C1 segment of cervical spinal cord (tissue), 14 donors: ENCODE measurements around the gene NAALADL2.
"Not testable (repeated sequence)": the region's sequence is repeated elsewhere in the genome, so short reads cannot be mapped to it uniquely, and the experiment has no call there.

Experiments used
- DNase-seq, 14 donors: peaks; one replicate each; lab custom pipeline; 2025; lab: John Stamatoyannopoulos, UW

NAALADL2 gene

DNA sequence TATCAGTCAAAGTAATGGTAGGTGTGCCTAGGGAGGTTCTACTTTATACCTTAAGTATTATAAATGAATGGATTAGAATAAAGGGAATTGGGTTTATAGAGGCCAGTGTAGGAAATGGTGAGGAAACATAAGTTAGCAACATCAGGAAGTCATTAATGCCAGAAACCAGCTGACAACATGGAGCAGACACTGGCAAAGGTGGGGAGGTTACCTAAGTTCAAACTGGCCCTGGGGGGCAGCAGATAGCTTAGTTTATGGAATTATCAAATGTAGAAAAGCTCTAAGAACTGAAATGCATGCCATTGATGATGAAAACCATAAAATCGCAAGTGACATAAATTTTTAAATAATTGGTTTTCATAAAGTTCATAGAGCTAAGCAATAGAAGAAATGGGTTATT, 498.6 kb downstream of the NAALADL2 start:
- no peak for DNase-seq

DNA sequence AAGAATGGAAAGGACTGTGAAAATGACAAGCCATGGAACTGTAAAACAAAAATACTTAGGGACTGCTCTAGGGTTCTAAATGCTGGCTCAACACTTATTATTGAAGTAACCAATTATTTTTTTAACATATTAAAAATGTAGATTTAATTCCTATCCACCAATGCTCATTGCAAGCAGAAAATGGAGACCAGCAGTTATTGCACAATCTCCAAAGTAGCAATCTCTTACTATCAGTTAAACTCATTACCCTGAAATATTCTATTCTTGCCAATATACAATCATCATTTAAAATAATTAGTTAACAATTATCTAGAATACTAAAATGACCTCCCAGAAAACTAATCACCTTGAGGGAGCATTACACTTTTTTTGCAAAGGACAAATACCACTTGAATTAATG, 499.8 kb downstream of the NAALADL2 start:
- DNase-seq, result no peak

DNA sequence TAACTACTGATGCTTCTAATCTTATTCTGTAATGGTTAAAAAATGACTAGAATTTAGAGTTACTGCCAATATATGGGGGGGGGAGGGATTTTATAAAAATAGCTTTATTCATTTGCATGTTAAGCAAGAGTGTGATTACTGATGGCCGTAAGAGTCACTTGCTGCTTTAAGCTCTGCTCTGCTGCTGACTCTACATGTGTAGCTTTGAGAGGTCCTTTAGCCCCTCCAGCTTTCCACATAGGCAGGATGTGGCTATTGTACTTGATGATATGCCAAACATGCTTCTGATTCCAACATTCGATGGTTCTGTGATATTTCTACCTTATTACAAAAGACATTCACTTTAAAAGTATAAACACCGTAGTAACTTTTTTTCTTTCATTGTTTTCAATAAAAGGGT, 511.3 kb downstream of the NAALADL2 start:
- not testable (repeated sequence) for DNase-seq

DNA sequence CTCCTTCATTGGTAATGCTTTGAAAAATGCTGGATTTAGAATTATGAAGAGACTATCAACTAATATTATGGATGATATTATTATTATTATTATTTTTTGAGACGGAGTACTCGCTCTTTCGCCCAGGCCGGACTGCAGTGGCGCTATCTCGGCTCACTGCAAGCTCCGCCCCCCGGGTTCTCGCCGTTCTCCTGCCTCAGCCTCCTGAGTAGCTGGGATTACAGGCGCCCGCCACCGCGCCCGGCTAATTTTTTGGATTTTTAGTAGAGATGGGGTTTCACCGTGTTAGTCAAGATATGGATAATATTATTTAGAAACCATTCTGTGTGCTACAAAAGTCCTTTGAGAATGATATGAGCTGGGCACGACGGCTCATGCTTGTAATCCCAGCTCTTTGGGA, 512.1 kb downstream of the NAALADL2 start:
- not testable (repeated sequence) for DNase-seq

DNA sequence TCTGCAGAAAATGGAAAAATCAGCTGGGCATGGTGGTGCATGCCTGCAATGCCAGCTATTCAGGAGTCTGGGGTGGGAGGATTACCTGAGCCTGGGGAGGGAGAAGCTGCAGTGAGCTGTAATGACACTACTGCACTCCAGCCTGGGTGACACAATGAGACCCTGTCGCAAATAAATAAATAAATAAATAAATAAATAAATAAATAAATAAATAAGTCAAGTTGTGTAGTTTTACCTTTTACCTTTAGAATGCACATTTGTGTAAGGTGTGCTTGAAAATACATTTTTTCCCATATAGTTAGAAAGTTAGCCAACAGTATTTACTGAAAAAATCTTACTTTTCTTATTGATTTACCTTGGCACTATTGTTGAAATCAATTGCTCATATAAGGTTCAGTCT, 515.6 kb downstream of the NAALADL2 start:
- no peak for DNase-seq

DNA sequence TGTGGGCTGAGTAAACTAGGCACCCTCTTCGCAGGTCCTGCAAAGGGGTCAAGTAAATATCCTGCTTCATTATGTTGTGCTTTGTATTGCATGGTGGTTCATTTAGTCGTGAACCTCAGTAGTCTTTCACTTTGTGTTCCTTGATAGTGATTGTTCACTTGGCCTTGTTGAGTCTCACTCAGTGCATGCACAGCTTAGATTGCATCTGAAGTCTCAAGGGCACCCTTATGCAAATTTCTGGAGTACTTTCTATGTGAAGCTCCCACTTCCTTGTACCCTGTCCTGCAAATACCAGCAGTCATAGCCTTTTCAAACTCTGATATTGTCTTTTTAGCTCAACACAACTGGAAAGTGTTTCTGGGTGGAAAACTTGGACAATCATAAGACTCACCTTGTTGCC, 519.2 kb downstream of the NAALADL2 start:
- DNase-seq, result no peak

DNA sequence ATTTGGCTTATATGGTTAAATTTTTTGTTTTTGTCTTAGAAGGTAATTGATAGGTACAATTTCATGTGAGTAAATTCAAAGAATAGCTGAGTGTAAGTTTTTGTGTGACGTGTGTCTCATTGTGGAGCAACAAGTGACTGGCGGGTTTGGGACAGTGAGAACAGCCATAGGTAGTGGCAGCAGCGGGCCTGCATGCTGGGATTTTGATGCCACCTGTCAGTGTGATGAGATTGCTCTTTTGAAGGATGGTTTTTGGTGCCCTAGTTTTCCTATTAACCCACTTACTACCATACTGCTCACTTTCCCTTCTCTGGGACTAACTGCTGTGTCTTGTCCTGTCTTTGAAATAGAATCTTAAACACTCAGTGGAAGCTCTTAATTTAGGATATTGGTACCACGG, 522.6 kb downstream of the NAALADL2 start:
- no peak for DNase-seq

DNA sequence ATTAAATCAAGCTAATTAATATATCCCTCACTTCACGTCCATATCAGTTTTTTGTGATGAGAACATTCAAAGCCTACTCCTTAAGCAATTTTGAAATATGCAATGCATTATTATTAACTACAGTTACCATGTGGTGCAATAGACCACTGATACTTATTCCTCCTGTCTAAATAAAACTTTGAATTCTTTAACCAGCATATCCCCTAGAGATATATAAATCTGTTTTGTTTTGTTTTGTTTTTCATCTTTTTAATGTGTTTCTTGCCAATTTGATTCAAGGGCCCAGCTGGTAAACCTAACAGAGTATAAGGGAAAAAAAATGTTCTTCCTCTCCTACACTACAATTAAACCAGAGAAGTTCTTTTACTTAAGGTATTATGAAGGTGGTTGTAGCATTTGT, 524.2 kb downstream of the NAALADL2 start:
- DNase-seq, result no peak

DNA sequence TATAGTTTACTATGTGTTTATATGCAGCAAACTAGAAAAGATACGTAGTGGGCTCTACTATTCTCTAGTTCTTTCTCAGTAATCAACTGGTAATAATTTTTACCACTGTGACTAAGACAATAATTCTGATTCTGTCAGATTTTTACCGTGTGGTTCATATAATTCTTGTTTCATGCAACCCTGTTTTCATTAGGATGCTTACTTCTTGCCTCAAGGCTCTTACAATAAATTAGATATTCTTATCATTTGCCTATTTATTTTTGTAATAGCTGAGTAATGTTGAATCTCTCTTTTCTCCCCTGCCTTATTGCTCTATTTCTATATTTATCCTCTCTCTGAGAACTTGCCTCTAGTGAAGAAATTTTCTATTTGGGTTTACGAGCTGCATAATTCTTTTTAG, 524.7 kb downstream of the NAALADL2 start:
- no peak for DNase-seq

DNA sequence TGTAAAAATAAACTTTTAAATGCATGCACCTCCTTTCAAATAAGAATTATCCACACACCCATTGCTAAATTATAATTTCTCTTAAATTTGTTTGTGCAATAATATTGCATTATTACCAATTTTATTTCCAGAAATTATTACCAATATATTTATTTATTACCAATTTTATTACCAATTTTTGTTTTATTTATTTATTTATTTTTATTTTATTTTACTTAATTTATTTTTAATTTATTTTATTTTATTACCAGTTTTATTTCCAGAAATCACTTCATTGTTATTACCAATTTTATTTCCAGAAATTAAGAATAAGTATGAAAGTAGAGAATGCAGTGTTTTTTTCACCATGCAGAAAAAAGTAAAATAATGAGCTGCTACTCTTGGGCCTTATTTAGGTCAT, 525.4 kb downstream of the NAALADL2 start:
- DNase-seq, result no peak

DNA sequence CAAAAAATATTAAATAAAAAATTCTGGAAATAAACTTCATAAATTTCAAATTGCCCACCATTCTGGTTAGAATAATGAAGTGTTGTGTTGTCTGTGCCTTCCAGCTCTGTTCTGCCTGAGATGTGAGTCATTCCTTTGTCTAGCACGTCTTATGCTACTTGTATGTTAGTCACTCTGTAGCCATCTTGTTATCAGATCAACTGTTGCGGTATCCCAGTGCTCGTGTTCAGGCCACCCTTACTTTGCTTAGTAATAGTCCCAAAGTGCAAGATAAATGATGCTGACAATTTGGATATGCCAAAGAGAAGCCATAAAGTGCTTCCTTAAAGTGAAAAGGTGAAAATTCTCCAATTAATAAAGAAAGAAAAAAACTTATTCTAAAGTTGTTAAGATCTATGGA, 527.5 kb downstream of the NAALADL2 start:
- no peak for DNase-seq

DNA sequence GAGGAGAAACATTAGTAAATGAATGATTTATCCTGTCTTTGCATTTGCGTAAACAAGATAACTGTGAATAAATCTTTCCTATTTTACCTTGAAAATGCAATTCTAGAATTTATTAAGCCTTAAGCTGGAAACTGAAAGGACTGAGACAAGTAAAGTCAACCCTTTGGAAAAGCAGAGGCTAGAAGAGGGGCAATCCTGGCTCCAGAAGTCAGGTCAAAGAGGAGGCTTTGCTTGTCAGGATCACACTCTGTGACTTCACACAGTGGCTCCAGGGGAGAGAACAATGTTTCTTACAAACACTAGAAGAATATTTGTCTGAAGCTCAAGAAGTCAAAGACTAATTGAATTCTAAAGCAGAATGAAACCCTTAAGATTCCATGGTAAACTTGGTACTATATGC, 530.4 kb downstream of the NAALADL2 start:
- no peak for DNase-seq

DNA sequence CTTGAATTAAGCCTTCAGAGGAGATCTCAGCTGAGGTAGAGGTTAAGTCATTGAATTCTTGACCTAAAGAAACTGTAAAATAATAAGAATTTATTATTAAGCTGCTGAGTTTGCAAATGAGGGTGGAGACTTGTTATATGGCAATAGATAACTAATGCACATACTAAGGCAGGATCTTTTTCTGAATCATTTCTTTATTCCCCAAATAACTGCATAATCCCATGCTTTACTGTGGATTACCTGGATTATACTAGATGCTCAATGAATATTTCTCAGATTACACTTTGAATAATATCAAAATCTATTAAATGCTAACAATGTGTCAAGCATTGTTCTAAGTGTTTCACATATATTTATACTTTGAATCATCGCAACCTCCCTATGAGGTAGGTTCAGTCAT, 532.5 kb downstream of the NAALADL2 start:
- DNase-seq, result no peak

DNA sequence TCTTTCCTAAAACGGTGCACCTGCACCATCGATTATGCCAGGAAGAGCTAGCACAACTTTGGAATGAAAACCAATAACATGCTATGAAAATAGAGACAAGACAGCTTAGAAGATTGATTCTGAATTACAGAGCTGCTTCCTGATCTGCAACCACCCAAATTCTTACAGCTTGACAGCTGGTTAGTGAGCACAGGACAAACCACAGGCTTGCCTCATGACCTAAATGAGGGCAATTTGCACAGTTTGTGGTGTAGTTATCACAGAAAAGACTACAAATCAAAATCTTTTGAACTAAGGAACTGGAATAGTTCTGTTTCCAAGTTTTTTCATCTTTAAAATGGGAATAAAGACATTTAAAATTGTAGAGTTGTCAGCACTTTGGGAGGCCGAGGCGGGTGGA, 533.5 kb downstream of the NAALADL2 start:
- no peak for DNase-seq

DNA sequence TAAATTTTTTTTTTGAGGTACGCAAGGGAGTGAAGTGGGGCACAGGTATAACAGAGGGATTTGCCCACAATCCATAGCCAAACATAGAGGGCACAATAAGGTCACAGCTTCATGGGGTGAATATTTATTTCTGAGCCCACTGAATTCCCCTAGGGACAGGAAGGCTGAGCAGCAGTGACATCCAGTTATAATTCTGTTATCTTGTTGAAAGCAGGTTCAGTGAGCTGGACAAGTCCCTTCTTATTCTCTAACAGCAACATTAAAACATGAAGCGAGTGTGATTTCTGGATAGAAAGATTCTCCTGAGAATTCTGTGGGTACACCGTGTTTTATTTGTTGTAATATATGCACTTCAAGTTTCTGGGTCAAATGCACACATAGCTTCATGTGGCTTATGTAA, 538.2 kb downstream of the NAALADL2 start:
- no peak for DNase-seq

DNA sequence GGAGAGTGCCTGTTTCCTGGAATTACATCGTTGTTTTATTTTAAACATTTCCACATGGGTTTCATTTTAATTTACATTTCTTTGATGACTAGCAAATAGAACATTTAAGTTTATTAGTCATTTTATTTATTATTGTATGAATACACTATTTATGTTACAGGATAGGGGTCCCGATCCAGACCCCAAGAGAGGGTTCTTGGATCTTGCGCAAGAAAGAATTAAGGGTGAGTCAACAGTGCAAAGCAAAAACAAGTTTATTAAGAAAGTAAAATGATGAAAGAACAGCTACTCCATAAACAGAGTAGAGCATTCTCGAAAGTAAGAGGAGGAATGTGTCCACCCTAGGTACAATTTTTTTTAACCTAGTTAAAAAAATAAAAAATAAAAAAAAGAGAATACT, 539.5 kb downstream of the NAALADL2 start:
- DNase-seq, result no peak

DNA sequence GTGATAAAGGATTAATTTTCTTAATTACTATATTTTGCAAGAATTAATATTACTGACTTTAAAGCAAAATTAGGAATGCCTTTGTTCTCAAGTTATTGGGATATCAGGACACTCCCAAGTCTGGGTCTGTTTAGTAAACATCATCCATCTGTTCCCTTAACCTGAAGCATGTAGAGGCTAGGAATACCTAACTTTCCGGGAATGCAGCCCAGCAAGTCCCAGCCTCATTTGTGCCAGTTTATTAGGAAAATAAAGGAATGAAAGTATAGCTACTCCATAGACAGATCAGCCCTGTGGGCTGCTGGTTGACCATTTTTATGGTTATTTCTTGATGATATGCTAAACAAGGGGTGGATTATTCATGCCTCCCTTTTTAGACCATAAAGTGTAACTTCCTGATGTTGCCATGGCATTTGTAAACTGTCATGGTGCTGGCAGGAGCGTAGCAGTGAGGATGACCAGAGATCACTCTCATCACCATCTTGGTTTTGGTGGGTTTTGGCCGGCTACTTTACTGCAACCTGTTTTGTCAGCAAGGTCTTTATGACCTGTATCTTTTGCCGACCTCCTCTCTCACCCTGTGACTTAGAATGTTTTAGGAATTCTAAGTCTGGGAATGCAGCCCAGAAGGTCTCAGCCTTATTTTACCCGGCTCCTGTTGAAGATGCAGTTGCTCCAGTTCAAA, 540.2 kb downstream of the NAALADL2 start:
- DNase-seq, result no peak

DNA sequence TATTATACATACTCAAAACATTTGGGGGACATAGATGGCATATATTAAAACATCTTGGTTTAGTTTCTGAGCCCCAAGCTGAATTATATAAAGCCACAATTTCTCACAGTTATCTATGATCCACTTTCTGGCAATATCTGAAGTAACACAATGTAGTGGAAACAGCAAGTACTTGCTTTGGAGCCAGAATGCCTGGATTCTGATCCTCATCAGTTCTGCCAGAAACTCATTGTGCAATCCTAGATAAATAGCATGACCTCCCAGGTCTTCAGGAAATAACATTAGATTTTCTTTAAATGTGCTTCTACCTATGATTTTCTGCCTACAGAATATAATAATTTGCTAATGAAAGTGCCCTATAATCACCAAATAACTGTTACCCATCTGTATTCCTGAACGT, 544.9 kb downstream of the NAALADL2 start:
- DNase-seq, result no peak

DNA sequence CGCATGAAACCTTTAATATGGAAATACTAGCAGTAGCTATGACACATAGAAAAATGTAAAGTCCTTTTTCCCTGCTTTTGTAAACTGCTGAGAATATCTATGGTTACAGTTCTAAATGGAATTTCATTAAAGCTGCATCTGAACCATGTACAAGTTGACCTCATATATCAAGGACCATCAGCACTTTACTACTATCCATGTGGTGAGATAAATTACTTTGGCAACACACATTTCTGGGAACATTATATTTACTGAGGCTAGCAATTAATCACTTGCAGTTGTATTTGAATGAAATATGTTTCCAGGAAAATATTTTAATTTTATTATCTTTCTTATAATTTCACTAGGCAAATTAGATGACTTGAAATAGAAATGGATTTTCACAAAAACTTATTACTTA, 545.5 kb downstream of the NAALADL2 start:
- no peak for DNase-seq

DNA sequence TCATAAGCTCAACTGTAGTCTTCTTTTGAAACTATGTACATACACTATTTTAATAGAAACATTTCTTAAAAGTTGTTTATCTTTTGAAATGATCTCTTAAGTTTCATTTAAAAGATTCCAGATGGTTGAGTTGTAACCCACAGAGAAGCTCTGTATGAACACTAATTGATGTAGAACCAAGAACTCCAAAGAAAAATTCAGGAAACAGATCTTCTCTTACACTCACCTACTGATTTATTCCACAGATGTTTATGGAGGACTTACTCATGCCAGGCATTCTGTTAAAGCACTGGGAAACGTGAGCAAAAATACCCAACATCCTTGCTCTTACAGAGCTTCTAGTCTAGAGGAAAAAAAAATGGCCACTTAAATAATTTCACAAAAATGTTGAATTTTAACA, 551.1 kb downstream of the NAALADL2 start:
- no peak for DNase-seq

DNA sequence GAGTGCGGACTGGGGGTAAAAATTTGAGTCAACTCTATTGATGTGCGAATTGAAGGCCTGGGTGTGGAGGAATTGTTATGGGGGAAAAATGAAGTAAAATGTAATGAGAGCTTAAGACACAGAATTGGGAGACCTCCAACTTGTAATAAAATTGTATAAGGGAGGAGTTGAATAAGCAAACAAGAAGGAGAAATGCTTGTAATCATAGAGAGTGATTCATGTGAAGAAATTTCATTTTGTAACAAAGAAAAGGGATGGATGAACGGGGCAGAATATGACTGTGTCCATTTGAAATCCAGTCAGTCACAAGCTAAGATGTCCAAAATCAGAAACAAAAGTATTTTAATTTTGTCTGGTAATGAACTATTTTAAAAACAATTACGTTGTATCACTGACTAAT, 552.3 kb downstream of the NAALADL2 start:
- DNase-seq, result no peak

DNA sequence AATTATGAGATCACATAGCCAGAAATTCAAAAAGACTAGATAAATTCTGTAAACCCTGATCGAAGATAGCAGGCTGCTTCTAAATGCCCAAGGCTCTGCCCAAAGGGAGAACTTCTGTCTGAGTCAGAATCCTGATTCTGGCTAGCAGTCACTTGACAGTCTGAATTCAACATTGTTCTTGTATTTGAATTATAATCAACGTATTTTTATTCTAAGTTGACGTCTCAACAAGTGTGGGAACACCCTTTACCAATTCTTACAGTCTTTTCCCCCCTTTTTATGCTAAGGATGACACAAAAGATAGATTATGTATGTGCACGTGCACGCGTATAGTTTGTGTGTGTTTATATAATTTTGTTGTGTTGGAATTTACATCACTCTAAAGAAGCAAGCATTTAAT, 552.8 kb downstream of the NAALADL2 start:
- no peak for DNase-seq

DNA sequence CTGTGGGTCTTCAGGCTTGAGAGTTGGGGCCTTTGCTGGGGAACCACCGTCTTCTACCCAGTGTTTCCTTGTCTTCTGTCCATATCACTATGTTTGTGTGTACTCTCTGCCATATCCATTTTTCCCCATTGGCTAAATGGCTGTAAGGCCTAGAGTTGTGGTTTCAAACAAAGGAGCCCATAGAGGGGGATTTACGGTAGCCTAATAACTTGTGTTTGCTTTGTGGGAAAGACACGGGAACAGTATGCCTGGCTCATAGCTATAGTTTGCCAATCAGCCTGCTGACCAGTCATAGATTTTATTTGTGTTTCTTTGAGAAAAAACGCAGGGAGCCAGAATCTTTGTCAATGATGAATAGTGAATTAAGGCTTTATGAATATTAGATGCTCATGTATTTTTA, 554.8 kb downstream of the NAALADL2 start:
- no peak for DNase-seq

DNA sequence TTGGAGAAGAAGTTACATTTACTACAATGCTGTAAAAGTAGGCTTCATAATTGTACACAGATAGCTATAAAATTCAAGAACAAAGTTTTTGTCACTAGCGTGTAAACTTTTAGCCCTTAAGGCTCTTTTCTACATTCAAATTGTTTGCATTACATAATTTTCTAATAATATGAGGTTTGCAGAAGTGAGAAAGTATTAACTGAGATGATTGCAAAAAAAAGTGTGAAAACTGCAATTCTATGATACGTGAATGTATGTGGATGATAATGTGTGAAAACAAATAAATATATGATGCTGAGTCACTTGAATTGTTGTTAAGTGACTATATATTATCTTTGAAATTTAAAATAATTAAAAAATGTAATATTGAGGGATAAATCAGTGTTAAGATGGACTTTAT, 557.5 kb downstream of the NAALADL2 start:
- DNase-seq, result no peak
